ENCODE data around the gene ZNF136. TPM values are rescaled to one million over a fixed set of nuclear protein-coding genes. Genes with fewer than 3 reads are reported as not detected.

The ZNF136 gene
- total and polyA plus RNA-seq, 9 donors, result 8.8 to 18.8 (median 16.2) TPM

GRCh38 chr19:12140545-12141404 lies 22.1 kb upstream of the ZNF136 start:
- no peak for TF ChIP-seq EP300 (IDR thresholded peaks at IDR 0.05)
- TF ChIP-seq, protein P1, sequence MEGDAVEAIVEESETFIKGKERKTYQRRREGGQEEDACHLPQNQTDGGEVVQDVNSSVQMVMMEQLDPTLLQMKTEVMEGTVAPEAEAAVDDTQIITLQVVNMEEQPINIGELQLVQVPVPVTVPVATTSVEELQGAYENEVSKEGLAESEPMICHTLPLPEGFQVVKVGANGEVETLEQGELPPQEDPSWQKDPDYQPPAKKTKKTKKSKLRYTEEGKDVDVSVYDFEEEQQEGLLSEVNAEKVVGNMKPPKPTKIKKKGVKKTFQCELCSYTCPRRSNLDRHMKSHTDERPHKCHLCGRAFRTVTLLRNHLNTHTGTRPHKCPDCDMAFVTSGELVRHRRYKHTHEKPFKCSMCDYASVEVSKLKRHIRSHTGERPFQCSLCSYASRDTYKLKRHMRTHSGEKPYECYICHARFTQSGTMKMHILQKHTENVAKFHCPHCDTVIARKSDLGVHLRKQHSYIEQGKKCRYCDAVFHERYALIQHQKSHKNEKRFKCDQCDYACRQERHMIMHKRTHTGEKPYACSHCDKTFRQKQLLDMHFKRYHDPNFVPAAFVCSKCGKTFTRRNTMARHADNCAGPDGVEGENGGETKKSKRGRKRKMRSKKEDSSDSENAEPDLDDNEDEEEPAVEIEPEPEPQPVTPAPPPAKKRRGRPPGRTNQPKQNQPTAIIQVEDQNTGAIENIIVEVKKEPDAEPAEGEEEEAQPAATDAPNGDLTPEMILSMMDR (IDR thresholded peaks at IDR 0.05), result peak; percentile 88 to 93 (median 88)
- intact Hi-C loops (cut with DNase I), result loop anchor here (2.0 to 10.0 kb wide), 7 partner anchors 76 to 346 kb away; partner anchors contain the start of genes ZNF844 (in 3 of the 4), ZNF491 (in 1 of the 4) and ZNF700 (in 1 of the 4)
- H3K27ac ChIP-seq, result no peak overlapping the region
- no peaks in the 10 kb centered on the region for H3K27me3 ChIP-seq
- no peaks in the 10 kb centered on the region for H3K9me3 ChIP-seq
- H3K4me1 ChIP-seq (ENCODE audit: insufficient read depth), result no peaks in the 10 kb centered on the region
- H3K36me3 ChIP-seq, result no peaks in the 10 kb centered on the region
- H3K4me3 ChIP-seq, result peak overlapping the region; percentile 61
- peak; percentile 83 to 92 (median 90) for DNase-seq
- WGBS, 3 donors, result 2% methylated on average over 17 of the region's 17 CpGs

DNA sequence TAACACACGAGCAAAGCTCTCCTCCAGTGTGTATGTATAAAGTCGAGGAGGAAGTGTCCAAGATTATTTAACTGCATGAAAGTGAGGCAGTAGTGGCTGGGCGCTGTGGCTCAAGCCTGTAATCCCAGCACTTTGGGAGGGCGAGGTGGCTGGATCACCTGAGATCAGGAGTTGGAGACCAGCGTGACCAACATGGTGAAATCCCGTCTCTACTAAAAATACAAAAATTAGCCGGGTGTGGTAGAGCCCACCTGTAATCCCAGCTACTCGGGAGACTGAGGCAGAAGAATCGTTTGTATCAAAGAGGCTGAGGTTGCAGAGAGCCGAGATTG lies 21.5 kb upstream of the ZNF136 start:
- Histone ChIP-seq H3K4me1 (ENCODE audit: insufficient read depth) (no peaks in the 10 kb centered on the region), H3K27me3 (no peaks in the 10 kb centered on the region), H3K9me3 (no peaks in the 10 kb centered on the region), H3K4me3 (no peak overlapping the region), H3K36me3 (no peaks in the 10 kb centered on the region), H3K27ac (no peak overlapping the region)
- no peak for DNase-seq
- TF ChIP-seq EP300 (IDR thresholded peaks at IDR 0.05), result no peak
- TF ChIP-seq, protein P1 (IDR thresholded peaks at IDR 0.05), result peak in 1 of 3 donors; percentile 3
- no peak for TF ChIP-seq POLR2A (IDR thresholded peaks at IDR 0.05)
- intact Hi-C loops (cut with DNase I), result loop anchor here (2.0 to 10.0 kb wide), 7 partner anchors 77 to 347 kb away; partner anchors contain the start of genes ZNF844 (in 3 of the 4), ZNF491 (in 1 of the 4) and ZNF700 (in 1 of the 4)
- 53 to 63% (median 56%) methylated on average over 10 of the region's 10 CpGs for WGBS, 3 donors

DNA sequence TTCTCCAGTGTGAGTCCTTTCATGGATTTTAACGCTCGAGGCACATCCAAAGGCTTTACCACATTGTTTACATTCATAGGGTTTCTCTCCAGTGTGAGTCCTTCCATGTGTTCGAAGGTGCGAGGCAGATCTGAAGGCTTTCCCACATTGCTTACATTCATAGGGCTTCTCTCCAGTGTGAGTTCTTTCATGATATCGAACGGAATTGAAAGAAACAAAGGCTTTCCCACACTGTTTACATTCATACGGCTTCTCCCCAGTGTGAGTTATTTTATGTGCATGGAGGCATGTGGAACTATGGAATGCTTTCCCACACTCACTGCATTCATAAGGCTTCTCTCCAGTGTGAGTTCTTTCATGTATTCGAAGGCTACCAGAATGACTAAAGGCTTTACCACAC lies 17.5 kb upstream of the ZNF136 start:
- DNase-seq, result no peak
- no peaks in the 10 kb centered on the region for H3K27me3 ChIP-seq
- TF ChIP-seq POLR2A (IDR thresholded peaks at IDR 0.05), result no peak
- TF ChIP-seq, protein P1 (IDR thresholded peaks at IDR 0.05), result no peak
- no peak for TF ChIP-seq EP300 (IDR thresholded peaks at IDR 0.05)
- intact Hi-C loops (cut with DNase I), result loop anchor here in 1 of 4 donors (10.0 kb wide), 2 partner anchors 81 to 351 kb away; partner anchors contain the start of genes ZNF491 and ZNF844
- H3K4me3 ChIP-seq, result no peak overlapping the region
- WGBS, 3 donors, result 89 to 95% (median 92%) methylated on average over 8 of the region's 8 CpGs
- no peak overlapping the region for H3K27ac ChIP-seq
- H3K36me3 ChIP-seq, result no peaks in the 10 kb centered on the region
- H3K9me3 ChIP-seq, result no peaks in the 10 kb centered on the region
- no peaks in the 10 kb centered on the region for H3K4me1 ChIP-seq (ENCODE audit: insufficient read depth)

GRCh38 chr19:12155324-12155860 lies 7.5 kb upstream of the ZNF136 start:
- Histone ChIP-seq H3K36me3 (no peaks in the 10 kb centered on the region), H3K27me3 (no peaks in the 10 kb centered on the region), H3K27ac (no peak overlapping the region), H3K4me3 (peak overlapping the region; percentile 71), H3K9me3 (no peaks in the 10 kb centered on the region), H3K4me1 (ENCODE audit: insufficient read depth) (peaks cover 2% of the 10 kb centered on the region)
- TF ChIP-seq EP300 (IDR thresholded peaks at IDR 0.05) (no peak), POLR2A (IDR thresholded peaks at IDR 0.05) (no peak)
- TF ChIP-seq, protein P1 (IDR thresholded peaks at IDR 0.05), result no peak
- no peak for DNase-seq
- WGBS, 3 donors, result 12 to 13% (median 12%) methylated on average over 11 of the region's 11 CpGs
- intact Hi-C loops (cut with DNase I), result loop anchor here in 1 of 4 donors (5.0 kb wide), 1 partner anchor 343 kb away; the partner anchor contains the start of gene ZNF440

All from ovary (tissue), 9 donors.